WTC11 (cell line): ENCODE data around the gene MAGI2. TPM values are rescaled to one million over a fixed set of nuclear protein-coding genes. Genes with fewer than 3 reads are reported as not detected.

Experiments used
- ATAC-seq: fragments of 200-7000 bp; cut with Tn5 transposase; 2 replicates; pipeline ENCODE4 v1.10.0; 2021; ENCODE audit warnings: mild to moderate bottlenecking, moderate library complexity
- CTCF ChIA-PET: fragments of 300-600 bp; sonication (Branson Sonifier 250); formaldehyde crosslinking; loops from one replicate; lab custom pipeline; 2021; ENCODE audit warnings: antibody characterized with exemption; lab: Charles Lee
- POLR2A ChIA-PET: fragments of 350-600 bp; sonication (Branson Sonifier 250); formaldehyde crosslinking; loops from one replicate; lab custom pipeline; 2021; ENCODE audit warnings: antibody characterized with exemption; lab: Charles Lee
- DNase-seq: peaks from one replicate; pipeline ENCODE4 v3.0.0; 2021; ENCODE audit warnings: low spot score
- H3K27ac Mint-ChIP-seq: 2 replicates; pipeline ENCODE4 v1.8.0; 2021; ENCODE audit warnings: mixed read lengths
- H3K27me3 Mint-ChIP-seq: 2 replicates; pipeline ENCODE4 v1.8.0; 2021; ENCODE audit warnings: low read depth, mild to moderate bottlenecking, moderate library complexity, mixed read lengths
- H3K36me3 Mint-ChIP-seq: 2 replicates; pipeline ENCODE4 v1.8.0; 2021; ENCODE audit warnings: mixed read lengths
- H3K4me1 Mint-ChIP-seq: 2 replicates; pipeline ENCODE4 v1.8.0; 2022; ENCODE audit warnings: mixed read lengths
- H3K4me3 Mint-ChIP-seq: 2 replicates; pipeline ENCODE4 v1.8.0; 2021; ENCODE audit warnings: mild to moderate bottlenecking, moderate library complexity, mixed read lengths
- H3K9me3 Mint-ChIP-seq: 2 replicates; pipeline ENCODE4 v1.8.0; 2021; ENCODE audit warnings: mixed read lengths
- AFF4 ChIP-seq: sonication (generic); formaldehyde crosslinking; IDR thresholded peaks from 2 replicates; pipeline ENCODE4 v1.8.1; 2023; ENCODE audit warnings: mild to moderate bottlenecking, missing genetic modification reagents, borderline replicate concordance
- CREB1 ChIP-seq: sonication (generic); formaldehyde crosslinking; IDR thresholded peaks from 2 replicates; pipeline ENCODE4 v1.8.0; 2023; ENCODE audit warnings: mild to moderate bottlenecking, missing genetic modification reagents
- E2F4 ChIP-seq: sonication (generic); formaldehyde crosslinking; IDR thresholded peaks from 2 replicates; pipeline ENCODE4 v1.8.1; 2022; ENCODE audit warnings: low read depth, mild to moderate bottlenecking, moderate library complexity, missing genetic modification reagents, borderline replicate concordance
- EMX1 ChIP-seq: fragments of 250-450 bp; sonication (Bioruptor Pico); IDR thresholded peaks from 2 replicates; pipeline ENCODE4 v1.8.0; 2021; ENCODE audit warnings: mild to moderate bottlenecking
- GABPB1 ChIP-seq: sonication (generic); formaldehyde crosslinking; IDR thresholded peaks from 2 replicates; pipeline ENCODE4 v1.8.1; 2023; ENCODE audit warnings: mild to moderate bottlenecking, missing genetic modification reagents
- HMGA2 ChIP-seq: fragments of 250-450 bp; sonication (Bioruptor Pico); IDR thresholded peaks from 2 replicates; pipeline ENCODE4 v1.4.0; 2021; ENCODE audit warnings: mild to moderate bottlenecking, moderate library complexity
- IRF2 ChIP-seq: sonication (generic); formaldehyde crosslinking; IDR thresholded peaks from 2 replicates; pipeline ENCODE4 v1.8.0; 2022; ENCODE audit warnings: low read depth, missing genetic modification reagents, borderline replicate concordance
- NR3C1 ChIP-seq: sonication (generic); formaldehyde crosslinking; conservative IDR thresholded peaks from 2 replicates; pipeline ENCODE4 v1.8.1; 2023; ENCODE audit warnings: low read depth, mild to moderate bottlenecking, missing genetic modification reagents
- SP1 ChIP-seq: sonication (generic); formaldehyde crosslinking; conservative IDR thresholded peaks from 2 replicates; pipeline ENCODE4 v1.8.1; 2022; ENCODE audit warnings: missing genetic modification reagents
- TEAD1 ChIP-seq: sonication (generic); formaldehyde crosslinking; IDR thresholded peaks from 2 replicates; pipeline ENCODE4 v1.8.0; 2022; ENCODE audit warnings: mild to moderate bottlenecking, missing genetic modification reagents
- TP53 ChIP-seq: sonication (generic); formaldehyde crosslinking; IDR thresholded peaks from 2 replicates; pipeline ENCODE4 v1.8.1; 2023; ENCODE audit warnings: mild to moderate bottlenecking, missing genetic modification reagents
- USF1 ChIP-seq: sonication (generic); formaldehyde crosslinking; IDR thresholded peaks from 2 replicates; pipeline ENCODE4 v1.8.0; 2022; ENCODE audit warnings: mild to moderate bottlenecking, missing genetic modification reagents
- ZMAT4 ChIP-seq: fragments of 250-450 bp; sonication (Bioruptor Pico); IDR thresholded peaks from 2 replicates; pipeline ENCODE4 v1.9.0; 2021; ENCODE audit warnings: mild to moderate bottlenecking
- ZNF138 ChIP-seq: sonication (generic); formaldehyde crosslinking; conservative IDR thresholded peaks from 2 replicates; pipeline ENCODE4 v1.8.1; 2022; ENCODE audit warnings: mild to moderate bottlenecking, moderate library complexity, missing genetic modification reagents
- ZNF396 ChIP-seq: fragments of 250-450 bp; sonication (Bioruptor Pico); IDR thresholded peaks from 2 replicates; pipeline ENCODE4 v1.8.0; 2021; ENCODE audit warnings: mild to moderate bottlenecking, moderate library complexity, borderline replicate concordance
- ZNF532 ChIP-seq: fragments of 250-450 bp; sonication (Bioruptor Pico); IDR thresholded peaks from 2 replicates; pipeline ENCODE4 v1.9.0; 2021; ENCODE audit warnings: mild to moderate bottlenecking, borderline replicate concordance
- total RNA-seq: library from RNA; stranded (reverse); gene quantifications from 3 replicates; pipeline ENCODE4 v1.2.3, GENCODE V29; 2021
- TF ChIP-seq, protein P1 (sequence below): sonication (generic); formaldehyde crosslinking; IDR thresholded peaks from 2 replicates; pipeline ENCODE4 v1.8.1; 2023; ENCODE audit warnings: mild to moderate bottlenecking, missing genetic modification reagents
- TF ChIP-seq, protein P2 (sequence below): fragments of 200-600 bp; IDR thresholded peaks from 2 replicates; pipeline ENCODE4 v1.8.0; 2022; ENCODE audit warnings: antibody characterized with exemption

MAGI2 gene
- total RNA-seq, 1 experiment from 2014 or later = 26.6 TPM

DNA sequence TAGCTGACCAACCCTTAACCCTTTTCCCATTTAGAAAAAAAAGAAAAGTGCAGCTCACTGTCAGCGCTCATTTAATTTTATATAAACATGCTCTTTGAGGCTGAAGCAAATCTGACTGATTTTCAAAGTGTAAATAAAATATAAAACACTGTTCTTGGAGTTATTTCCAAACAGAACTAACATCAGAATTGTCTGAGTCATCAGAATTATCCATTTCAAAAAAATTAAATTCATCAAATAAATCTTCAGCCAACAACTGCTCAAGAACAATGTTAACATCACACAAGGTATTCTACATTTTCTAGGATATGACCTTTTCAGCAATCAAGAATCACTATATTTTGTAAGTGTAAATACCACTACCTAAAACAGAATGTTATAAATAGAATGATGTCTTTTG is 93.6 kb downstream of the MAGI2 start:
- peaks cover 5% of the 10 kb centered on the region; the same call in 1 of the 2 replicates for H3K4me1 Mint-ChIP-seq
- H3K27me3 Mint-ChIP-seq = no peaks in the 10 kb centered on the region
- no peaks in the 10 kb centered on the region for H3K36me3 Mint-ChIP-seq
- POLR2A ChIA-PET = no interaction called here
- H3K27ac Mint-ChIP-seq = no peak overlapping the region
- DNase-seq (no peak), ATAC-seq (no peak)
- TF ChIP-seq HMGA2 (no peak), ZNF138 (no peak), GABPB1 (CRISPR knock-in tag) (no peak), TP53 (no peak), SP1 (CRISPR knock-in tag) (no peak), AFF4 (no peak), TEAD1 (CRISPR knock-in tag) (no peak), ZNF396 (CRISPR knock-in tag) (no peak), CREB1 (CRISPR knock-in tag) (no peak), ZMAT4 (CRISPR knock-in tag) (no peak), IRF2 (CRISPR knock-in tag) (no peak), EMX1 (CRISPR knock-in tag) (no peak), USF1 (no peak), E2F4 (CRISPR knock-in tag) (no peak), NR3C1 (CRISPR knock-in tag) (no peak), ZNF532 (CRISPR knock-in tag) (no peak)
- TF ChIP-seq, protein P1, sequence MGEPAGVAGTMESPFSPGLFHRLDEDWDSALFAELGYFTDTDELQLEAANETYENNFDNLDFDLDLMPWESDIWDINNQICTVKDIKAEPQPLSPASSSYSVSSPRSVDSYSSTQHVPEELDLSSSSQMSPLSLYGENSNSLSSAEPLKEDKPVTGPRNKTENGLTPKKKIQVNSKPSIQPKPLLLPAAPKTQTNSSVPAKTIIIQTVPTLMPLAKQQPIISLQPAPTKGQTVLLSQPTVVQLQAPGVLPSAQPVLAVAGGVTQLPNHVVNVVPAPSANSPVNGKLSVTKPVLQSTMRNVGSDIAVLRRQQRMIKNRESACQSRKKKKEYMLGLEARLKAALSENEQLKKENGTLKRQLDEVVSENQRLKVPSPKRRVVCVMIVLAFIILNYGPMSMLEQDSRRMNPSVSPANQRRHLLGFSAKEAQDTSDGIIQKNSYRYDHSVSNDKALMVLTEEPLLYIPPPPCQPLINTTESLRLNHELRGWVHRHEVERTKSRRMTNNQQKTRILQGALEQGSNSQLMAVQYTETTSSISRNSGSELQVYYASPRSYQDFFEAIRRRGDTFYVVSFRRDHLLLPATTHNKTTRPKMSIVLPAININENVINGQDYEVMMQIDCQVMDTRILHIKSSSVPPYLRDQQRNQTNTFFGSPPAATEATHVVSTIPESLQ (CRISPR knock-in tag) = no peak
- TF ChIP-seq, protein P2, sequence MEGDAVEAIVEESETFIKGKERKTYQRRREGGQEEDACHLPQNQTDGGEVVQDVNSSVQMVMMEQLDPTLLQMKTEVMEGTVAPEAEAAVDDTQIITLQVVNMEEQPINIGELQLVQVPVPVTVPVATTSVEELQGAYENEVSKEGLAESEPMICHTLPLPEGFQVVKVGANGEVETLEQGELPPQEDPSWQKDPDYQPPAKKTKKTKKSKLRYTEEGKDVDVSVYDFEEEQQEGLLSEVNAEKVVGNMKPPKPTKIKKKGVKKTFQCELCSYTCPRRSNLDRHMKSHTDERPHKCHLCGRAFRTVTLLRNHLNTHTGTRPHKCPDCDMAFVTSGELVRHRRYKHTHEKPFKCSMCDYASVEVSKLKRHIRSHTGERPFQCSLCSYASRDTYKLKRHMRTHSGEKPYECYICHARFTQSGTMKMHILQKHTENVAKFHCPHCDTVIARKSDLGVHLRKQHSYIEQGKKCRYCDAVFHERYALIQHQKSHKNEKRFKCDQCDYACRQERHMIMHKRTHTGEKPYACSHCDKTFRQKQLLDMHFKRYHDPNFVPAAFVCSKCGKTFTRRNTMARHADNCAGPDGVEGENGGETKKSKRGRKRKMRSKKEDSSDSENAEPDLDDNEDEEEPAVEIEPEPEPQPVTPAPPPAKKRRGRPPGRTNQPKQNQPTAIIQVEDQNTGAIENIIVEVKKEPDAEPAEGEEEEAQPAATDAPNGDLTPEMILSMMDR = no peak
- no peak overlapping the region for H3K4me3 Mint-ChIP-seq
- peaks cover 17% of the 10 kb centered on the region for H3K9me3 Mint-ChIP-seq
- CTCF ChIA-PET = no interaction called here
